NCI-H1417 (cell line): ENCODE results near the gene PLCL2.
A peak's percentile ranks its signal among the peaks of the same experiment; 100 is the strongest.

Experiments used
- DNase-seq, 3 experiments: peaks; one replicate each; lab custom pipeline; 2025; lab: John Stamatoyannopoulos, UW

PLCL2 gene

GRCh38 chr3:16890597-16891333 is 6.0 kb downstream of the PLCL2 start:
- DNase-seq = peak in 1 of 3 experiments; percentile 13

- DNase-seq = peak in 1 of 3 experiments; percentile 53
Measured at GRCh38 chr3:16893618-16894200, 9.0 kb downstream of the PLCL2 start.

- no peak for DNase-seq
Measured at GRCh38 chr3:16896094-16896627, 11.4 kb downstream of the PLCL2 start.

GRCh38 chr3:16896820-16897219 is 12.1 kb downstream of the PLCL2 start:
- DNase-seq = no peak

- peak in 2 of 3 experiments; percentile 35 to 71 for DNase-seq
Measured at GRCh38 chr3:16897254-16897926, 12.6 kb downstream of the PLCL2 start.

- no peak for DNase-seq
Measured at GRCh38 chr3:16898595-16899395, 14.0 kb downstream of the PLCL2 start.

- no peak for DNase-seq
Measured at GRCh38 chr3:16899919-16900318, 15.2 kb downstream of the PLCL2 start.

GRCh38 chr3:16900779-16901440 is 16.2 kb downstream of the PLCL2 start:
- no peak for DNase-seq

- DNase-seq = no peak
Measured at GRCh38 chr3:16904423-16905417, 20.0 kb downstream of the PLCL2 start.

- DNase-seq = no peak
Measured at GRCh38 chr3:16905704-16906103, 20.9 kb downstream of the PLCL2 start.

- peak; percentile 17 to 53 (median 21) for DNase-seq
Measured at GRCh38 chr3:16906682-16907081, 21.9 kb downstream of the PLCL2 start.

GRCh38 chr3:16907243-16907642 is 22.5 kb downstream of the PLCL2 start:
- peak in 1 of 3 experiments; percentile 16 for DNase-seq

GRCh38 chr3:16908016-16908807 is 23.5 kb downstream of the PLCL2 start:
- no peak for DNase-seq

- no peak for DNase-seq
Measured at GRCh38 chr3:16908896-16909295, 24.1 kb downstream of the PLCL2 start.

- DNase-seq = no peak
Measured at GRCh38 chr3:16909802-16910201, 25.0 kb downstream of the PLCL2 start.

GRCh38 chr3:16910207-16910606 is 25.5 kb downstream of the PLCL2 start:
- DNase-seq = no peak

GRCh38 chr3:16911916-16912315 is 27.2 kb downstream of the PLCL2 start:
- DNase-seq = no peak

- DNase-seq = no peak
Measured at GRCh38 chr3:16912400-16913263, 27.9 kb downstream of the PLCL2 start.

GRCh38 chr3:16913264-16913580 is 28.5 kb downstream of the PLCL2 start:
- no peak for DNase-seq
